Stimulated activated CD4-positive, alpha-beta T cell treated with anti-CD3 and anti-CD28 coated beads, Interleukin-4, amount 100 ng/mL, for 4 hours (primary cell): ENCODE measurements around the gene SLC16A4.
A peak's percentile ranks its signal among the peaks of the same experiment; 100 is the strongest.
"Not testable (repeated sequence)": the region's sequence is repeated elsewhere in the genome, so short reads cannot be mapped to it uniquely, and the experiment has no call there.

Experiments
- DNase-seq, 2 experiments: peaks; one replicate each; pipeline ENCODE4 v3.0.0-alpha.2; 2020

Gene SLC16A4

GRCh38 chr1:110390692-110391245, at the start of gene SLC16A4:
TSS of gene SLC16A4 (minus strand) at chr1:110391026. CDS start at chr1:110389323, 1,703 bp downstream.
- no peak for DNase-seq

- not testable (repeated sequence) for DNase-seq
Measured at GRCh38 chr1:110439873-110440272, 49.0 kb upstream of the SLC16A4 start.

- DNase-seq = no peak
Measured at GRCh38 chr1:110438893-110439292, 48.1 kb upstream of the SLC16A4 start.

- DNase-seq = not testable (repeated sequence)
Measured at GRCh38 chr1:110437645-110438299, 46.9 kb upstream of the SLC16A4 start.

- no peak for DNase-seq
Measured at GRCh38 chr1:110436635-110437034, 45.8 kb upstream of the SLC16A4 start.

- no peak for DNase-seq
Measured at GRCh38 chr1:110434946-110435345, 44.1 kb upstream of the SLC16A4 start.

GRCh38 chr1:110433803-110434202, 43.0 kb upstream of the SLC16A4 start:
- no peak for DNase-seq

- DNase-seq = no peak
Measured at GRCh38 chr1:110433213-110433612, 42.4 kb upstream of the SLC16A4 start.

- no peak for DNase-seq
Measured at GRCh38 chr1:110430901-110431300, 40.1 kb upstream of the SLC16A4 start.

GRCh38 chr1:110430366-110430765, 39.5 kb upstream of the SLC16A4 start:
- DNase-seq = no peak

GRCh38 chr1:110428946-110429345, 38.1 kb upstream of the SLC16A4 start:
- DNase-seq = no peak

- DNase-seq = no peak
Measured at GRCh38 chr1:110426854-110427253, 36.0 kb upstream of the SLC16A4 start.

GRCh38 chr1:110425612-110426152, 34.9 kb upstream of the SLC16A4 start:
- DNase-seq = no peak

- no peak for DNase-seq
Measured at GRCh38 chr1:110424699-110425611, 34.1 kb upstream of the SLC16A4 start.

- no peak for DNase-seq
Measured at GRCh38 chr1:110420874-110421793, 30.3 kb upstream of the SLC16A4 start.

- DNase-seq = no peak
Measured at GRCh38 chr1:110420023-110420662, 29.3 kb upstream of the SLC16A4 start.

- DNase-seq = no peak
Measured at GRCh38 chr1:110418729-110419128, 27.9 kb upstream of the SLC16A4 start.

- not testable (repeated sequence) for DNase-seq
Measured at GRCh38 chr1:110413045-110413444, 22.2 kb upstream of the SLC16A4 start.

- DNase-seq = peak; percentile 41 to 48
Measured at GRCh38 chr1:110412576-110412975, 21.8 kb upstream of the SLC16A4 start.

GRCh38 chr1:110411173-110411735, 20.4 kb upstream of the SLC16A4 start:
- no peak for DNase-seq

GRCh38 chr1:110409316-110409715, 18.5 kb upstream of the SLC16A4 start:
- no peak for DNase-seq
